Smooth muscle cell of the brain vasculature (primary cell): ENCODE data around the gene SCYL2.
"Not testable (repeated sequence)": the region's sequence is repeated elsewhere in the genome, so short reads cannot be mapped to it uniquely, and the experiment has no call there.

ENCODE experiments used
- DNase-seq: peaks from one replicate; pipeline ENCODE4 v3.0.0-alpha.2; 2012; ENCODE audit warnings: low read depth, low spot score

Gene SCYL2, protein sequence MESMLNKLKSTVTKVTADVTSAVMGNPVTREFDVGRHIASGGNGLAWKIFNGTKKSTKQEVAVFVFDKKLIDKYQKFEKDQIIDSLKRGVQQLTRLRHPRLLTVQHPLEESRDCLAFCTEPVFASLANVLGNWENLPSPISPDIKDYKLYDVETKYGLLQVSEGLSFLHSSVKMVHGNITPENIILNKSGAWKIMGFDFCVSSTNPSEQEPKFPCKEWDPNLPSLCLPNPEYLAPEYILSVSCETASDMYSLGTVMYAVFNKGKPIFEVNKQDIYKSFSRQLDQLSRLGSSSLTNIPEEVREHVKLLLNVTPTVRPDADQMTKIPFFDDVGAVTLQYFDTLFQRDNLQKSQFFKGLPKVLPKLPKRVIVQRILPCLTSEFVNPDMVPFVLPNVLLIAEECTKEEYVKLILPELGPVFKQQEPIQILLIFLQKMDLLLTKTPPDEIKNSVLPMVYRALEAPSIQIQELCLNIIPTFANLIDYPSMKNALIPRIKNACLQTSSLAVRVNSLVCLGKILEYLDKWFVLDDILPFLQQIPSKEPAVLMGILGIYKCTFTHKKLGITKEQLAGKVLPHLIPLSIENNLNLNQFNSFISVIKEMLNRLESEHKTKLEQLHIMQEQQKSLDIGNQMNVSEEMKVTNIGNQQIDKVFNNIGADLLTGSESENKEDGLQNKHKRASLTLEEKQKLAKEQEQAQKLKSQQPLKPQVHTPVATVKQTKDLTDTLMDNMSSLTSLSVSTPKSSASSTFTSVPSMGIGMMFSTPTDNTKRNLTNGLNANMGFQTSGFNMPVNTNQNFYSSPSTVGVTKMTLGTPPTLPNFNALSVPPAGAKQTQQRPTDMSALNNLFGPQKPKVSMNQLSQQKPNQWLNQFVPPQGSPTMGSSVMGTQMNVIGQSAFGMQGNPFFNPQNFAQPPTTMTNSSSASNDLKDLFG

DNA sequence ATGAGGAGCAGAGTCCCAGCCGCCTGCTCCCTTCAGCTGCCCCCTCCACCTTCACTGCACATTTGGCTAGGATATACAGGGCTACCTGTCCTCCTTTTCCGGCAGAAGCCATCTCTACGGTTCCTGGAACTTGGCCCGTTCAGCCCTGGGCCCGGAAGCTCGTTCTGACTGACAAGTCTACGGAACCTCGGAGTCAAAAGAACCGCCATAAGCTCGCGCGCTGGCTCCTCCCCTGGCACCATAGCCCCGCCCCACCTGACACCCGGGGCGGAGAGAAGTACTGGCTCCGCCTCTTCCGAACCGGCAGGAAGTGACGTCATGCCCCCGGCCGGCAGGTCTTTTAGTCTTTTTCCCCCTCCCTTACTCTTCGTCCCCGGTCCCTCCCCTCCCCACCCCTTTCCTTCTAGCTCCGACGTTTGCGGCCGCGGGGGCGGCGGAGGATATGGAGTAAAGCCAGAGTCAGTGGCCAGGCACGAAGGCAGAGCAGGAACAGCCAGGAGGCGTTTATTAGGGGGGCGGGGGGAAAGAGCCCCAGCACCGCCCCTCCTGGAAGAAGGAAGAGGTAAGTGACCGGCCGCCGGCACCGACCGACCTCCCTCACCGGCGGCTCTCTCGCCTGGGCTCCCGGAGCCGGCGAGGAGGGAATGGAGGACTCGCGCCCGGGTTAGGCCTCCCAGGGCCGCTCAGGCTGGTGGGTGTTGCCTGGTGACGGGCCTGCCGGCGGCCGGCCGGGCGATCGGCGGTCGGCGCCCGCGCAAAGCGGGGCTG is at the start of gene SCYL2, which contains the start of gene DEPDC4:
Gene SCYL2, plus strand, starts transcription at position 343 of the 768 bp plus-strand sequence. CDS start 15,794 bp downstream, outside the sequence.
Gene DEPDC4, minus strand, starts transcription at position 245 of the 768 bp plus-strand sequence. Its CDS starts 3 bp downstream, at position 242.
- peak; percentile 93 for DNase-seq

DNA sequence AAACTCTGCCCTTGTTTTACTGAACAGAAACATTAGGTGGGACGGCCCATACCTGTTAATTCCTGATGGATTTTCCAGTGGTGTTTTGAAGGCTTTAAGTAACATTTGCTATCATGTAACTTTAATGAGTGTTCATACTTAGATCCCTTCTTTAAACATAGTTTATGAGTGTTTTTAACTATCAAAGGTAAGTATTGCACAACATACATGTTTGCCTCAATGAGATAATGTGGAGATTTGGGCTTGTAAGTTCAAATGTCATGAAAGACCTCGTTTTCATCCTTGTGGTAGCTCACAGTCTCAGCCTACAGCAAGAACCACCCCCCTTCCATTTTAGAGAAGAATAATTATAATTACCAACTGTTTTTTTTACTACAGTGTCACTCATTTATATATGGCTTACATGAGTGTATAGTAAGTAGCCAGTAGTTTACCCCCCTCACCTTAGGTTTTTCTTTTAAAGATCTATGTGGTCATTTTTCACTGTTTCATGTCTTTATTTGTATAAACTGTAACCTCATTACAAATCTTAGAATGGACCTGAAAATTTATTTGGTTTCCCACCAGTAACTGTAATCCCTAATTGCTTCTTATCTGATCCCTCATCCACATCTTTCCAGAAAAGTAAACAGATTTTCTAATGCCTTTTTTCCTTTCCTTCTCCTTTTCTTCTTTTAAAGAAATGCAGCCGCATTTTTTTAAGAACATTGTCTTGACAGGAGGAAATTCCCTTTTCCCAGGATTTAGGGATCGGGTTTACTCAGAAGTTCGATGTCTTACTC is 47.5 kb upstream of the SCYL2 start:
- no peak for DNase-seq

GRCh38 chr12:100221523-100221922 is 45.5 kb upstream of the SCYL2 start:
- no peak for DNase-seq

GRCh38 chr12:100222173-100222572 is 44.8 kb upstream of the SCYL2 start:
- DNase-seq, result not testable (repeated sequence)

DNA sequence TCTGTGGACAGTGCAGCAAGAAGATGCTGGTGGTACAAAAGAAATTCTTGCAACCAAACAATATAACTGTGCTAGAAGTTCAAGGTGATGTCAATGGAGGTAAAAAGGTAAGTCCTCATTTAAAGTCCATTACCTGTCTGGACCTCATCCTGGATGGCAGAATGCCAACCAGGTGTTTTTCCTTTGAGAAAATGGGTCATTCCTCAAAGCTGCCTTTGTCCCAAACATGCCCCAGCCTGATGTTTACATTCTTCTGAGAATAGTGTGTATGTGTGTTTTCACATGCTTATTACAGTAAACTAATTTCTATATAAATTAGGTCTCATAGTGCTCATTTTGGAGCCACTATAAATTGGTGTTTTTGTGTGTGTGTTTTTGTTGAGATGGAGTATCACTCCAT is 41.5 kb upstream of the SCYL2 start:
- no peak for DNase-seq

DNA sequence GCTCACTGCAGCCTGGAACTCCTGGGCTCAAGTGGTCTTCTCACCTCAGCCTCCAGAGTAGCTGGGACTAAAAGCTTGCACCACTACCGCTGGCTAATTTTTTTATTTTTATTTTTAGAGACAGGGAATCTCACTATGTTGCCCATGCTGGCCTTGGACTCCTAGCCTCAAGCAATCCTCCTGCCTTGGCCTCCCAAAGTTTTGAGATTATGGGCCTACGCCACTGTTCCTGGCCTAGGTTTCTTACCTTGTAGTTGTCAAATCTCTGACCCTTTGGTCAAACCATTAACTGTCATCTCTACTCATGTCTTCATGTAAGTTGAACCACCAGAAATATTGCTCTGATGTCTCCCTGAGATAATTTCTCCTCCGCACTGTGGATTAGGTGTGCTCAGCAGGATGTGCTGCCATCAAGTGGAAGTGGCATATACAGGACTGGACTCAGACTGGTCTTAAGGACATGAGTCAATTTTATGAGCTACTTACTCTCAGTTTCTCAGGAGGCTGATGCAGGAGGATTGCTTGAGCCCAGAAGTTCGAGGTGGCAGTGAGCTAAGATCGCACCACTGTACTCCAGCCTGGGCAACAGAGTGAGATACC is 37.8 kb upstream of the SCYL2 start:
- no peak for DNase-seq

DNA sequence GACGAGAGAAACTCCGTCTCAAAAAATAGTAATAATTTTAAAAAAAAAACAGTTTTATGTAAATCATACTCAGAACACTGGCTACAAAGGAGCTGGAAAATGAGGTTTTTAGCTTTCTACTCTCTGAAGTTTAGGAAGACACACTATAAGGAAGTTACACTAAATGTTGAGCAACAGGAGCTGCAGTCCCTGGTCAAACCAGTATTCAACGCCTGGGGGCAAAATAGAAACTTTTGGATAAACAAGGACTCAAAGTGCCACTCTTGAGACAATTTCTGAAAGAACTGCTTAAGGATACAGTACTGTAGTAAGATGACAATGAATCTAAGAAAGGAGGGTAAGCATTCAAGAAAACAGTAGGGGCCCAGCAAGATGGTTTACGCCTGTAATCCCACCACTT is 37.1 kb upstream of the SCYL2 start:
- DNase-seq, result no peak

GRCh38 chr12:100231873-100232272 is 35.1 kb upstream of the SCYL2 start:
- DNase-seq, result not testable (repeated sequence)

DNA sequence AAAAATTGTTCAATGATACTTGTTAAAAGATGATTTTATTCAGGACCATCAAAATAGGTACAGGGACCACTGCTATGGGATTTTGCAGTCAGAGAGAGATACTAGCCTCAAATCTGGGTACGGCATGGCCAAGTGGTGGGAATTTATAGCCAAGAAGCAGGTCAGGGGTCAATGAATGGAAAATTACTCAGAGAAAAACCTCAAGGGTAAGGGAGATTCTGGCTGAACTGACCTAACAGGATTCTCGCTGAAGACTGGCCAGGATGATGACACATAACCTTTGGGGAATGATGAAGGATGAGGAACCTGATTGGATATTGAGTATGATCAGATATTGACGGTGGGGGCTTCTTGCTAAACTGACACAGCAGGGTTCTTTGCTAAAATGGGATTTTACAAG is 32.8 kb upstream of the SCYL2 start:
- DNase-seq, result no peak

GRCh38 chr12:100234591-100235304 is 32.2 kb upstream of the SCYL2 start:
- peak; percentile 26 for DNase-seq

DNA sequence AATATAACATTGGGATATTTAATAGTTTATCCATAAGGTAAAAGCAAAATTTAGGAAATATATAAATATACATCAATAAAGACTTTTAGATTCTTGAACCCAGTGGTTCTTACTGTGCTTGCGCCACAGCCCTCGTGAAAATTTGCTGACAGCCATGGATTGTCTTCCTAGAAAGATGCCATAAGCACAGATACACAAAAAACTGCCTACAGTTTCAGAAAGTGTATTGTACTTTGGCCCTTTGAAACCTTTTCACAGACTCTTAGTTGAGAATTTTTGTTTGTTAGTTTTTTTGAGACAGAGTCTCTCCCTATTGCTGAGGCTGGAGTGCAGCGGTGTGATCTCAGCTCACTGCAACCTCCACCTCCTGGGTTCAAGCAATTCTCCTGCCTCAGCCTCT is 28.2 kb upstream of the SCYL2 start:
- no peak for DNase-seq

- DNase-seq, result no peak
These were observed 27.4 kb upstream of the SCYL2 start for GRCh38 chr12:100239589-100239988.

DNA sequence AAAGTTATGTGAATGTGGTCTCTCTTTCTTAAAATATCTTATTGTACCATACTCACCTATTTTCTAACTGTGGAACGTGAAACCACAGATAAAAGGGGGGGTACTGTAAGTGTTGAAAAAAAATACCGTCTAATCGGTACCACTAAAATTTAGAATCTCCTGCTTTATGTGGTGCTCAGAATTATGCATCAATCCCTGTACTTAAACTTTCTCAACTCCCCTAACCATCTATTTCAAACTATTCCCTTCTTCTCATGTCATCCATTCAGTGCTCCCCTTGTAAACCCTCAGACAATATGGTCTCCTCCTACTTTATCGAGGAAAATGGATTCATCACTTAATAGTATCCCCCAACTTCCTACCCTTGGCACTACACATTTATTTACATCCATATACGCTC is 23.8 kb upstream of the SCYL2 start:
- no peak for DNase-seq

- no peak for DNase-seq
These were observed 19.2 kb upstream of the SCYL2 start for GRCh38 chr12:100247765-100248164.

- no peak for DNase-seq
These were observed 18.1 kb upstream of the SCYL2 start for GRCh38 chr12:100248886-100249285.

- no peak for DNase-seq
These were observed 17.0 kb upstream of the SCYL2 start for GRCh38 chr12:100249941-100250340.

- DNase-seq, result no peak
These were observed 15.1 kb upstream of the SCYL2 start for GRCh38 chr12:100251917-100252316.

GRCh38 chr12:100253437-100253836 is 13.5 kb upstream of the SCYL2 start:
- no peak for DNase-seq

DNA sequence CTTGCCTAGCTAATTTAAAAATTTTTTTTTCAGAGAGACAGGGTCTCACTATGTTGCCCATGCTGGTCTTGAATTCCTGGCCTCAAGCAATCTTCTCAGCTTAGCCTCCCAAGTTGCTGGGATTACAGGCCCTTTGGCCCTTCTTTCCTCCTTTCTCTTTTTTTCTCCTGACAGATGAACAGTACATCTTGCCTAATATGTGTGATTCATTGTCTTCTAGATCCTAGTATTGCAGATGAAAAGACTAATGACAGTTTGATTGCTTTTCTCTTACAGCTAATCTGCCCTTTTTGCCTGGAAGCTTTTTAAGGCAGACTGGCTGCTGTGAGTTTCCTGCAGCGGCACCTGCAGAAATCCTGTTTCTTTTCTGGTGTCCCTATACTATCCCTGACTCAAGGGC is 12.1 kb upstream of the SCYL2 start:
- no peak for DNase-seq

DNA sequence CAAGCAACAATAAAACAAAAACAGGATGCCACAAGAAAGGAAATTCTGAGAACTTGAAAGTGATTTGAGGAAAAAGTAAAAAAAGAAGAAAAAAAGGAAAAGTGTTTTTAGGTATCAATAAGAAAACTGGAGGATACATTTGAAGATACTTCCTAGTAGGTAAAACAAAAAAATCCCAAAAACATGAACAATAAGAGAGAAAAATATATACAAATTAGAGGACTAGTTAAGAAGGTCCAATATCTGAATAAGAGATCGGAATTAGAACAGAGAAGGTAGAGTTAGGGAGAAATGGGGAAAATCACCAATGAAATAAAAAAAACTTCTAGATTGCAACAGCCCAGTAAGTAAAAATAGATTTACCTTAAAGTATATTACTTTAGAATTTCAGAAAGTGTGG is 8.8 kb upstream of the SCYL2 start:
- DNase-seq, result no peak
